Hepatic stellate cell (primary cell): ENCODE measurements around the gene MYRIP.
"Not testable (repeated sequence)": the region's sequence is repeated elsewhere in the genome, so short reads cannot be mapped to it uniquely, and the experiment has no call there.

Experiments used
- DNase-seq: peaks from one replicate; pipeline ENCODE4 v3.0.0; 2011; ENCODE audit warnings: low spot score

The MYRIP gene

GRCh38 chr3:40237889-40238571 is 428.6 kb downstream of the MYRIP start:
- DNase-seq, result peak; percentile 8

- no peak for DNase-seq
These were observed 431.5 kb downstream of the MYRIP start for GRCh38 chr3:40240921-40241320.

DNA sequence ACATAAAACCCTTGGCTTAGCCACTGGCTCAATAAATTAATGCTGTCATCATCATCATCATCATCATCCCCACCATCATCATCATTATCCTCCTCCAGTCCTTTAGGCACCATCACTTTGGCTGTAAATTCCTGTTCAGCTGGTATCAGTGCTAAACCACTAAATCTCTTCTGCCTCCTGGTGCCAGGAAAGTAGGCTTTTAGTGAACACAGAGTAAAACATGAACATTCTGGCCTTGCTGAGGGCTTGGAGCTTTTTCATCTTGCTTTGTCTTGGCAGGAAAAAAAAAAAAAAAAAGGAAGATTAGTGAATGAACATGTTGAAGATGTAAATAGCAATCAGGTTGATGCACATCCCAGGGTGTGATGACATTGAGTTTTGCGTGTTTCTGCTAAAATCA is 432.8 kb downstream of the MYRIP start:
- no peak for DNase-seq

DNA sequence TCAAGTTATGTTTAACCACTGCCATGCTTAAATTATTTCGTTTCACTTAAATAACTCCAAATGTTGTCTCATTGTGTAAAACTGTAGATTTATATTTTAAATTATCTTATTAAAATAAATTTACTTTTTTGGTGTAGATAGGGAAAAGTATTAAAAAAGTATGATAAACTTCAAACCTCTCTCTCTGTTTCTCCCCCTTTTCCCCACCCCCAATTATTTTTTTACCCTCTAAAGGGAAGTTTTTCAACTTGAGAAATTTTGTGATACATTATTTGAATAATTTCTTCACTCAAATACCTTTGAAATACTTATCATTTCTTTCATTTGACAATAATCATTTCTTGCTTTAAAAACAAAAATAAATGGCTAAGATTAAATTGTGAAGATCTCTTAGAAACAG is 433.2 kb downstream of the MYRIP start:
- DNase-seq, result no peak

- DNase-seq, result no peak
These were observed 433.6 kb downstream of the MYRIP start for GRCh38 chr3:40243056-40243455.

DNA sequence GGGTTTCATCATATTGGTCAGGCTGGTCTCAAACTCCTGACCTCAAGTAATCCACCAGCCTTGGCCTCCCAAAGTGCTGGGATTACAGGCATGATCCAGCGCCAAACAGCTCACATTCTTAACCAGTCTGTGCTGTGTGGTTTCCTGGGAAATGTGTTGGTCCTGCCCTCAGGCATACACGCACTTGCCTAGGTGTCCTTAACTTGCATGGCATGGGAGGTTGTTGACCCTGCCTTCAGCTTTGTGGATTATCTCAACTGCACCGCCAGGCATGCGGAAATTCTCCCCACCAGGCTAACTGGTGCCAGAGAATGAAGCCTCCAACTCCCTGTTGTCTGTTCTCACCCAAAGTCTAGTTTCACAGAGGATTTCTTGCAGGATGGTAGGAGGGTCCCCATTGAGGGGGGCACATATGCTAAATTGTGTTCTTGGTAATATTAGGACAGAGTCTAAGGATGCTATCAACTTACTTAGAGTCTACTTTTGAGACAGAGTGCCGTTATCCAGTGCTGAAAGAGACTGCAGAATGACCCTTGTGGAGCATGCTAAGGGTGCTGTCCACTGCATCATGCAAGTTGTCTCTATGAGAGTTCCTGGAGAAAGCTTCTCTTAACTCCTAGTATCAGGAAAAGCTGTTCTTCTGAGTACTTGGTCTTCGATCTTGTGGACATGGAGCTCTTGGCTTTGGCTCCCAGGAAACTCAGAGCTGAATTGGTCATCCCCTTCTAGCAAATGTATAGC is 438.5 kb downstream of the MYRIP start:
- DNase-seq, result no peak

DNA sequence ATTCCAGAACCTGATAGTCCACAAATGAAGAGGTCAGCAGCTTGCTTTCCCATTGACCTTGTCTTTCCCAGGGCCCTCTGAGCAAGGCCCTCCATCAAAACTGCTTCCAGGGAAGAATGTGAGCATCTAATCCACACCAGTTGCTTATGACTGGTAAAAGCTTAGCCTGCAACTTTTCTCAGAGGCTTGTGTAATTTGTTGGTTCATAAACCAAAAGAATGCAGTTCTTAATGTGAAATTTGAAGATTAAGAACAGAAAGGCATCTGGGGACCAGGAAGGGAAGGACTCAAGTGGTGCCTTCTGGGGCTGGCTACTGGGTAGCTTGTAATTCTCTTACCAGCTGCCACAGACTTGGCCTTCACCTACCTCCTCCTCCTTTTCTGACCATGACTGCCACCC is 439.2 kb downstream of the MYRIP start:
- no peak for DNase-seq

- no peak for DNase-seq
These were observed 439.8 kb downstream of the MYRIP start for GRCh38 chr3:40249168-40249567.

GRCh38 chr3:40254491-40254890 is 445.1 kb downstream of the MYRIP start:
- no peak for DNase-seq

- no peak for DNase-seq
These were observed 445.5 kb downstream of the MYRIP start for GRCh38 chr3:40254891-40255290.

DNA sequence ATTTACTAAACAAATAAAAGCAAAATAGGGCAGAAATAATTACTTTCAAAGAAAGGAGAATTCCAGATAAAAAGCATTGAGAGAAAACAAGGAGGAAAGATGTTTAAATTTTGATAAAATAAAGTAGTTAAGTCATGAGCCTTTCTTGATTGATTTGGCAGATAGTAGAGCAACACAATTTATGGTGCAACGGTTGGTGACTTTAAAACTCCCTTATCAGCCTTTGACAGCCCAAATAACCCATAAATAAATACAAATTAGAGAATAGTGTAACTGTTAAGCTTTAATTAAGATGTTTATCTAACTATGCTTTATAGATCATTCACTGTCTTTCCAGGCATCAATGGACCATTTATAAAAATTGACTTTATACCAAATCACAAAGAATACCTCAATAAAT is 446.1 kb downstream of the MYRIP start:
- no peak for DNase-seq

DNA sequence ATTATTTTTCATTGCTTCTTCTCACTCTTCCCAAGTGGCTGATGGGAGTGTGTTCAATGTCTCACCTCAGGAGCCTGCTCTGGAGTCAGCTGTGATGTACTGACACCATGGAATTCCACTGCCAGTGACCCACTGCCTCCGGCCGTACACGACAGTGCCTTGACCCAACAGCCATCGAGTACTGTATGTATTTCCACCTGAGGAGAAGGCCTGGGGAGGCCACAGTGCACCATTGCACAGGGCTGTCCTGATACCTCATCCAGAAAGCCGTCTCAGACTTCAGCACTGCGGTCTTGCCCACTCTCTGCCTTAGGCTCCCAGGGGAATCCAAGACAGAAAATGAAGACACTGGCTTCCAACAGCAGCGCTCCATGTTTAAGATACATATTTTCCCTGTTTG is 448.7 kb downstream of the MYRIP start:
- no peak for DNase-seq

- no peak for DNase-seq
These were observed 449.1 kb downstream of the MYRIP start for GRCh38 chr3:40258555-40258954.

GRCh38 chr3:40262331-40262730 is 452.9 kb downstream of the MYRIP start:
- DNase-seq, result no peak

DNA sequence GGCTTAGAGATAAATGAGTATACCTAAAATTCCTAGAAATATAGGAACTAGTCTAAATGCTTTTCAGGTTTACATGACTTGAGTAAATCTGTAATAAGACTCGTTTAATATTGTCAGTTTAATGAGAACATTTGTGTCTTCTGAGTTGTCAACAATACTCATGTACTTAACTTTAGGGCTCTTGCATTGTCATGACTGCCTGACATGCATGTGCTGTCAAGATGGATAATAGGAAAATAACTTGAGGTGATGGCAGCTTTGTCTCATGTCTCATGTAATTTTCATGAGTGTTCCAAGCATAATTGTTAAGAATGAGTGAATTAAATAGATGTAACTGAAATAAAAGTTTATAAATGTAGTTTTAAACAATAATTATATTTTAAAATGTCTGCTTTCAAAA is 455.0 kb downstream of the MYRIP start:
- no peak for DNase-seq

- no peak for DNase-seq
These were observed 455.8 kb downstream of the MYRIP start for GRCh38 chr3:40265181-40265580.

DNA sequence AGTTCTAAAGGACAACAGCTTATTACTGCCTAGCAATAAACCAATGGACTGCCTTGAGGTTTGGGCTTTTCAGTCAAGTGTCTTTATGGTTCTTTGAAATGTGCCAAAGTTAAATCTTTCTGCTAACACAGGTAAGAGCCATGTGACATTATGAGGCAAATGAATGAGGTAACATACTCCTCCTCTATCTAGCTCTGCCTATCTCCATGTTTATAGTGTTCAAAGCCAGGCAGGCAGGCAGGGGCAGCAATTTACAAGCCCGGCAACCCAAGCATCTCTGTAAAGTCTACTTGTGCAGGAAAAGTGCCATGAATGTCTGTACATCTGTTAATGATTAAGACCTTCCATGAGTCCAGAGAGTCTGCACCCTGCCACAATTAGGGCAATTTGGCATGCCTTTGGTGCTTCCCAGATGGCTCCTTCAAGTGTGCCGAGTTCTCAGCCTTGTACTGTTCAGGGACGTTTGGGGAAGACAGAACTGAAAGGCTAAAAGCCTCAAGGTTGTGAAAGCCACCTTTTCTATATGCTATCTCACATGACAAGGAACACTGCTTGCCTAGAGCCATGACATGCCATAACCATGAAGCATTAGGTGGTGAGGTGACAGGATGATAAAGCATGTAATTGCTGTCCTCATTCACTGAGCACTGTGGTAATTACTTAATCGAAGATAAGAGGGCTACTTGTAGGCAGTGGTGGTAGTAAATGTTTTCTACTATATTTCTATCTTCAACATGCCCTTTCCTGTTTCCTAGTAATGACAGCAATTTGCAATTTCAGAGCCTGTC is 458.7 kb downstream of the MYRIP start:
- no peak for DNase-seq

- DNase-seq, result no peak
These were observed 459.6 kb downstream of the MYRIP start for GRCh38 chr3:40268802-40269524.

DNA sequence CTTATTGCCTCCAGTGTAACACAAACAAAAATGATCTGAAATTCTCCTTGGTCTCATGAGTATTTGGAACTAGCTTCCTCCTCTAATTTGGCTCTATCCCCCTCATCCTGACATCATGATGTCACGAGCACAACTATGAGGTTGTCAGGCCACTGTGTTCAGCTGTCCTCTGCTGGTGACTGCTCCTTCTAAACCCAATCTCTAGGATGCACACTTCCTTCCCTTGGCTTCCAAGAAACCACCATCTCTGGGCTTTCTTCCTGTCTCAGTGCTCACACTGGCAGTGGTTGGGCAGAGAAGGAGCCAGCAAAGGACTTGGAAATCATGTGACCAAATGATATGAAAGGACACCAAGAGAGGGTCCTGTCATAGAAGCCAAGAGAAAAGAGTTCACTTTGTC is 469.4 kb downstream of the MYRIP start:
- no peak for DNase-seq

DNA sequence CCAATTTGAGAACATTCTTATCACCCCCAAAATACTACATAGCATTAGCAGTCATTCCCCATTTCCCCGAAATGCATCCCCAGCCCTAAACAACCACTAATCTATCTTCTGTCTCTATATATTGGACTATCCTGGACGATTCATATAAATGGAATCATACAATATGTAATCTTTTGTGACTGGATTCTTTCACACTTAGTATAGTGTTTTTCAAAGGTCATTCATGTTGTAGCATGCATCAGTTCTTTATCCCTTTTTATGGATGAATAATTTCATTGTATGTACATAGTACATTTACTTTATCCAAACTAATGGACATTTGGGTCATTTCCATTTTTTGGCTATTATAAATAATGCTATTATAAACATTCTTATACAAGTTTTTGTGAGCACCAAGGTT is 472.6 kb downstream of the MYRIP start:
- no peak for DNase-seq

GRCh38 chr3:40283057-40283456 is 473.6 kb downstream of the MYRIP start:
- DNase-seq, result not testable (repeated sequence)

DNA sequence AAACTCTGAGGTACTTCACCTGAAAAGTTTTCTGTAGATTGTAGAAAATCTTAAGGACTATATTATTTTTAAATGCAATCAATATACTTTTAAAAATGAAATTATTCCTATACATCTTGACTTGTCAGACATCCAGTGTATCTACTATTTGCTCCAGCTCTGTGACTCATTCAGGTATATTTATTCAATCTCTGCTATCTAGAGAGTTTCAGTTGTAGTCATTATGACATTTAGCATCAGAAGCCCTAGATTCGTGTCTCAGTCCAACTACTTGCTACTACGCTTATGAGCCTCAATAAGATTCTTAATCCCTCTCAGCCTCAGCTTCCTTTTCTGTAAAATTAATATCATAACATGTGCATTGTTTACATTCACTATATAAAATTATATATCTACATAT is 477.8 kb downstream of the MYRIP start:
- no peak for DNase-seq
